Cerebellar nuclear complex (tissue), 1 donor: ENCODE results near the gene UQCC5.
"Not testable (repeated sequence)": the region's sequence is repeated elsewhere in the genome, so short reads cannot be mapped to it uniquely, and the experiment has no call there.

Source experiments
- DNase-seq, 2 experiments: peaks; one replicate each; lab custom pipeline; 2025; lab: John Stamatoyannopoulos, UW

The UQCC5 gene

GRCh38 chr3:52523386-52524257 lies 12.8 kb upstream of the UQCC5 start:
- DNase-seq = no peak

- no peak for DNase-seq
Observed at GRCh38 chr3:52524258-52524751, 12.1 kb upstream of the UQCC5 start.

DNA sequence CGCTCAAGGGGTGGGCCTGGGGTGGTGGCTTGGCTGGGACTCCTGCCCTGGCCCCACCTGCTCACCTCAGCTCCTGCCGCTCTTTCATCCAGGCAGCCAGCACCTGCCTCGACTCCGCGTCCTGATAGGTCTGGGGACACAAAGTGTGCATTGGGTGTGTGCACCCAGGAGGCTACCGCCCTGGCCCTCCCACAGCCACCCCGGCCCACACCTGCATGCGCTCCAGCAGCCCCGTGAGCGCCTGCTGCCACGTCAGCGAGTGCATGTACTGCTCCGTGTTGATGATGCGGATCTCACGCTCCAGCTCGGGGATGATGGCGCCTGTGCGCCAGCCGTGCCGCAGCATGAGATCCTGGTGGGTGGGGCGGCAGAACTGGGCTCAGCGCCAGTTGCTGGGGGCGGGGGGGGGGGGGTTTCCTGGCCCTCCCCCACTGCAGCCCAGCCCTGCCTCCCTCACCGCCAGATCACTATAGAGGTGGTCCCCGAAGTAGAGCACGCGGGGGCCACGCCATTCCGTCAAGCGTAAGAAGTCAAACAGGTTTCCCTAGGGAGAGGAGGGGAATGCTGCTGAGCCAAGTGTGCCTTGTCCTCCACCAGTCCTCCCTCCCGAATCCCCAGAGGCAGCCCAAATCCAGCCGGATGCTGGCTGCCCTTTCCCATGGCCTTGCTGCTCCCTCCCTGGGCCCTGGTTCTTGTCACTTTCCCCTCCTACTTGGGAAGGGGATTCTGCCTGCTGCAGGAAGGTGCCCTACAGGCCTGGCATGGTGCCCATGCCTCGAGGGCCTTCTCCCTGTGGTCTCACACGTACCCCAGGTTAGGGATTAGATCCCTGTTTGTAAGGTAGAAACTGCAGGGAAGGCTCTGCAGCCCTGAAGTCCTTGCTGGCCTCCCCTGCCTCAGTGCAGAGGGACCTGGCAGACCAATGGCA lies 11.4 kb upstream of the UQCC5 start:
- DNase-seq = no peak

DNA sequence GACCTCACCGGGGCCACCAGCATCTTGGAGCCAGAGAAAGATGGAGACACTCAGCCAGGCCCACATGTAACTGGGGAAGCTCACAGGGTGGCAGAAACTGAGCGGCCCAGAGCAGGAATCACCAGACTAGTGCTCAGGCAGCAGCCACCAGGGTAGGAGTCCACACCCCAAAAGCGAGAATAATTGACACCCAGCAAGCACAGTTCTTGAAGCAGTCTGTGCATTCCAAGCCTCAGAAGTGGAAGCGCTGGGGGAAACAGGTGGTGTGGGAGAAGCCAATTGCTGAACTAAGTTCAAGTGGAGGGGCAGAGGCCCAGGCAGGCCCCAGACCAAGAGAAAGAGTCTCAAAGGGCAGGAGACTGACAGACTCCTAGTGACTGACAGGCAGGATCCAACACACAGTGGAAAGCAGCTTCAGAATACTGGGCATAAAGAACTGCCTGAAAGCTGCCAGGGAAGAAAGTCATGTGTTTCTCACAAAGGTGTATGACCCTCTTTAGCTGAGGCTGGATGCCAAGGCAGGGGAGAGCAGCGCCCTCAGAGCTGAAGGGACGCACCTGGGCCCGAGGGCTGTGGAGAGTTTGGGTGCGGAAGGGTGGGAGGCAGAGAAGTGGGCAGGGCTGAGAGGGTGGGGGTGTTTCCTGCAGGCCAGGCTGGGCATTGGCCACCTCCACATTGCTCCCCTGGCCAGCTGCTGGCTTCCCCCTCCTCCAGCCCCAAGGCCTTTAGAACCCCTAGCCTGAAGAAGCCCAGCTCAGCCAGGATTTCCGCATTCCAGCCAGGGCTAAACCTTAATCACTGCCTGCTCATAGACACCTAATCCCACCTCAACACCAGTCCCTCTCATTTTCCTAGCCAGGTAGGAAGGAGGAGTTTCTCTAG lies 10.5 kb upstream of the UQCC5 start:
- DNase-seq = no peak

- not testable (repeated sequence) for DNase-seq
Observed at GRCh38 chr3:52526671-52527038, 9.8 kb upstream of the UQCC5 start.

GRCh38 chr3:52527039-52527731 lies 9.2 kb upstream of the UQCC5 start:
- no peak for DNase-seq

GRCh38 chr3:52527732-52528585 lies 8.4 kb upstream of the UQCC5 start:
- DNase-seq = no peak

DNA sequence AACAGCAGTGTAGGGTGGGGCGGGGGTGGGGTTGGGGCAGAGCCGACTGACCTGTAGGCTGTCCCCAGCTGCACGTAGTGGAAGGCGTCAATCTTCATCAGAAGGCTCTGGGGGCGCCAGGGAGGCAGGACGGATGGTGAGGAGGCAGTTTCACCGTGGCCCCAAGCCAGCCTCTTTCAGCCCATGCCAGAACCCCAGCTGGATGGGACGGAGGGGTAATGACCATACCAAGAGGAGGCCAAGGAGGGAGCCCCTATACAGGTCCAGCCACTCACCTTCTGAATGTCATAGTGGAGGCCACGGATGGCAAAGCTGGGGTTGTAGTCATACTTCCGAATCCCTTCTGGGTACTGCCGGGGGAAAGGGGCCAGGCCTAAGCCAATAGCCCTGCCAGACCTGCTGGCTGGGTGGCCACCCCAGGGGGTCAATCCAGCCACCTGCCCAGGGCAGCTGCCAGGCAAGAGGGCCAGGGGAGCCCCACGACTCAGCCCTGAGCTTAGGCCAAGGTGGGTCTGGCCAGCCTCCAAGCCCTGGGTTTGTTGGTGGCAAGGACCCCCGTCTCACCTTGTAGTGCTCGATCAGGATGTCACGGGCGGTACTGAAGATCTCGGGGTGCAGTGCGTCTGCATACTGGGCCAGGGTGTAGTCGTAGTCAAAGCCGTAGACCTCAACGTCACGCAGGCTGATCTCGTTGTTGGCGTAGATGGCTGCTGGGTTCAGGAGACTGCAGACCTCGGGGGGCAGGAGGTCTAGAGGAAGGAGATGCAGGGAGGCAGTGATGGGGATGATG lies 7.6 kb upstream of the UQCC5 start:
- no peak for DNase-seq

- no peak for DNase-seq
Observed at GRCh38 chr3:52529376-52530333, 6.8 kb upstream of the UQCC5 start.

DNA sequence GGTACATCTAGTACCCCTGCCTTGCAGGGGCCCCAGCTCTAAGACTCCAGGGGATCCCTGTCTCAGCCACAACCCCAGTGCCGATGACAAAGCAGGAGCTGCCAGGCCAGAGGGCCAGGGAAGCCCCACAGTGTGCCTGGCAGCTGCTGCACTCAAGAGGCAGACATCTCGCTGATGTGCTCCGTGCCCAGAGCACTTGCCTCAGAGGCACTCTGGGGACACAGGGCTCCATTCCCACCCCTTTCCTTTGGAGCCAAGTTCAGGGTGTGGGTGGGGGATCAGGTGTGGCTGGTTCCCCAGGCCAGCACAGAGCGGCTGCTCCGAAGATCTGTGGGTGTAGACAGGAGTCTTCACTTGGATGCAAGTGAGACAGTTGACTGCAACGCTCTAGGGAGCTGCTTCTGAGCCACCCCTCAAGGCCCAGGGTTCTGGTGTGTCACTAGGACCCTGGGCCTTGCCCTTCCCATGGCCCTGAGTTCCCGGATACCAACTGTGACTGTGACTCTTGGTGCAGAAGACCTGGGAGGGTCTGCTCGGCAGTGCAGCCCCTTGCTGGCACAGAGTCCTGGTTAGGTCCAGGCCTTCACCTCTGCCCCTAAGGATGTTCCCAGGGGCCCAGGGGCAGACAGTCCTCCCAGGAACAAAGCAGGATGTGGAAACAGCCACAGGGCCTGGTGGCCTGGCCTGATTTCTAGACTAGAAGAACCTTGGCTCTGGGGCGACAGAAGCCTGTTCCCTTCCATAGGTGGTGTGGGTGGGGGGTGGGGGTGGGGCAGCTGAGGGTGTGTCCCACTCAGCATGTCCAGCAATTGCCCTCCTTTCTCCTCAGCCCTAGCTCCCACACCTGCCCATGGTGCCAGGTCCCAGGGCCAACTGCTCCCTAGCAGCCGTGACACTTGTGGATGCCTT lies 5.2 kb upstream of the UQCC5 start:
- DNase-seq = no peak

GRCh38 chr3:52531860-52532516 lies 4.4 kb upstream of the UQCC5 start:
- no peak for DNase-seq

- no peak for DNase-seq
Observed at GRCh38 chr3:52532517-52532837, 3.9 kb upstream of the UQCC5 start.

DNA sequence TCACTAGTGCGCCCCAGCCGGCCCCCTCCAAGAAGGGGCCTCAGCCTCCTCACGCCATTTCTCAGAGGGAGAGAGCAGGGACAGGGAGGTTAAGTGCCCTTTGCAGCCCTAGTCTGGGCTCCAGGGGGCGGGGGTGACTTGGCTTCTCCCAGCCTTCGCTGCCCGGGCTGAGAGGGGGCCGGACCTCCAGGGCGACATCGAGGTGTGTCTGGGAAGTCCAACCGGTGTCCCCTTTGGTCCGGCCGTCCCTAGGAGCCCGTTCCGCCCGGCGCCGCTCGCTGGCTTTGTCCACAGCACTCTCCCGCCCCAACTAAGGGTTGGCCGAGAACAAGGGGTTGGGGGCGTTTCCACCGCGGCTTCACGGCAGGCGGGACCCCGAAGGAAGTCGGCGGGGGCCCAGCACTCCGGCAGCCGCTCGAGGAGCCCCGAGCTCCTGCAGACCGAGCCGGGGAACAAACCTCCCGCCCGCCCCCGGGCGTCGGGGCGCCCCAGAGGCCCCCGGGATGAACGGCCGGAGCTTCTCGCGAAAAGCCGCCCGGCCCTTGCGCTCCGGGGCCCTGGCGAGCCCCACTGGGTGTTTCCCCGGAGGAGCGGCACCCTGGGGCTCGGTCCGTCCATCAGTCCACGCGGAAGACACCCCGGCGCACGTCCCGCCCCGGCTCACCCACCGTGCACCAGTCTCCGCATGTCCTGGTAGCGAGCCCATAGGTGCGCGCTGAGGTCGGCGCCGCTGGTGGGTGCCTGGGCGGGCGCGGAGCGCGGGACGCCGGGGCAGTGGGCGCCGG lies 3.4 kb upstream of the UQCC5 start:
- DNase-seq = no peak

DNA sequence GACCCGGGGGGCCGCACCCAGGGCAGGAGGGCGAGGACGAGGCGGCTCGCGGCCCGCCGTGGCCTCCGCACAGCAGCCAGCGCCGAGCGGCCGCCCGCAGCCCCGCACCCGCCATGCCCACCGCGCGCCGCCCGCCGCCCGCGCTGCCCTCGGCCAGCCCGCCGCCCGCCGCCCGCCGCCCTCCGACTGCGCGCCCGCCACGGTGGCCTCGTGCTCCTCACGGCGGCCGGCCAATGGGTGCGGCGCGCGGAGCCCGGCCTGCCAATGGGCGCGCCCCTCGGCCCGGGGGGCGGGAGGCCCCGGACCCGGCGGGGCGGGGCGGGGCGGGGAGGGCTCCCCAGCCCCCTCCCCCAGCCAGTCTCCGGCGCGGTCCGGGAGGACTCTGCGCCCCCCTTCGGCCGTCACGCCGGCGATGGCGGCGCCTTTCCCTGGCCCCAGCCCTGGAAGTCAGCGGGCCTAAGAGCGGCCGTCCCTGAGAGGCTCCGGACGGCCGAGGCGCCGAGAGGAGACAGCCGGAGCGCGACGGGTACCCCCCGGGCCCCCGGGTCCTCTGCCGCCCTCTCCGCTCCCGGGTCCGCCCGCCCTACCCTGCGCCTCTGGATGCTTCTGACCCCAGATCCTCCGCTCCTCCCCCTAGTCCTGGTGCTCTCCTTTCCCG lies 2.7 kb upstream of the UQCC5 start, which contains the start of gene NT5DC2:
Gene NT5DC2 (minus strand): TSS at position 235 of the 658 bp plus-strand sequence. CDS start 120 bp downstream, at position 115.
- no peak for DNase-seq
